NCI-H1105 (cell line): Measurements from ENCODE around the gene WFDC8.

Source experiments
- DNase-seq: peaks from one replicate; lab custom pipeline; 2025; lab: John Stamatoyannopoulos, UW

The WFDC8 gene

GRCh38 chr20:45548410-45548809 lies 30.7 kb downstream of the WFDC8 start:
- no peak for DNase-seq

- no peak for DNase-seq
Observed at GRCh38 chr20:45547206-45547770, 31.8 kb downstream of the WFDC8 start, which contains the start of gene EPPIN. EPPIN (minus strand) TSS chr20:45547401; CDS start chr20:45547357, 44 bp downstream.

GRCh38 chr20:45545754-45546453 lies 33.2 kb downstream of the WFDC8 start:
- peak; percentile 19 for DNase-seq

- DNase-seq = no peak
Observed at GRCh38 chr20:45545351-45545750, 33.7 kb downstream of the WFDC8 start.

GRCh38 chr20:45539382-45539781 lies 39.7 kb downstream of the WFDC8 start, which contains the start of gene WFDC6:
WFDC6 (minus strand) TSS chr20:45539482; CDS start chr20:45539407, 75 bp downstream.
- no peak for DNase-seq

- no peak for DNase-seq
Observed at GRCh38 chr20:45538209-45538799, 40.8 kb downstream of the WFDC8 start.

GRCh38 chr20:45527294-45527693 lies 51.8 kb downstream of the WFDC8 start:
- no peak for DNase-seq

- DNase-seq = no peak
Observed at GRCh38 chr20:45523821-45524220, 55.3 kb downstream of the WFDC8 start.

- no peak for DNase-seq
Observed at GRCh38 chr20:45518282-45518681, 60.8 kb downstream of the WFDC8 start.

- no peak for DNase-seq
Observed at GRCh38 chr20:45515147-45515913, 63.8 kb downstream of the WFDC8 start, which contains the start of gene SPINT3. SPINT3 (minus strand) TSS chr20:45515622; CDS start chr20:45515608, 14 bp downstream.

- DNase-seq = no peak
Observed at GRCh38 chr20:45510242-45510862, 68.7 kb downstream of the WFDC8 start.

GRCh38 chr20:45509091-45509490 lies 70.0 kb downstream of the WFDC8 start:
- DNase-seq = no peak

- no peak for DNase-seq
Observed at GRCh38 chr20:45508068-45508886, 70.8 kb downstream of the WFDC8 start.

GRCh38 chr20:45507011-45507820 lies 71.9 kb downstream of the WFDC8 start:
- no peak for DNase-seq

GRCh38 chr20:45506398-45506797 lies 72.7 kb downstream of the WFDC8 start:
- no peak for DNase-seq

- no peak for DNase-seq
Observed at GRCh38 chr20:45503403-45503802, 75.7 kb downstream of the WFDC8 start.

- DNase-seq = no peak
Observed at GRCh38 chr20:45502561-45502960, 76.5 kb downstream of the WFDC8 start.
